MG63 (cell line): ENCODE results near the gene ZNF79. TPM values are rescaled to one million over a fixed set of nuclear protein-coding genes. Genes with fewer than 3 reads are reported as not detected.

Source experiments
- DNase-seq: peaks from one replicate; pipeline ENCODE4 v3.0.0-alpha.2; 2020
- H3K27me3 ChIP-seq: fragments of 250-450 bp; sonication (Bioruptor Pico); 2 replicates; pipeline ENCODE4 v1.5.1; 2020; ENCODE audit warnings: mild to moderate bottlenecking, moderate library complexity
- H3K36me3 ChIP-seq: fragments of 250-450 bp; sonication (Bioruptor Pico); 2 replicates; pipeline ENCODE4 v1.5.1; 2020; ENCODE audit warnings: mild to moderate bottlenecking, moderate library complexity
- H3K4me3 ChIP-seq: fragments of 250-450 bp; sonication (Bioruptor Pico); 2 replicates; pipeline ENCODE4 v1.5.1; 2020; ENCODE audit warnings: mild to moderate bottlenecking, moderate library complexity
- H3K9me3 ChIP-seq: fragments of 250-450 bp; sonication (Bioruptor Pico); 2 replicates; pipeline ENCODE4 v1.5.1; 2020; ENCODE audit warnings: mild to moderate bottlenecking, moderate library complexity
- total RNA-seq: library from RNA; depleted of rRNA; stranded (reverse); fragments of >200 nt; shearing (Covaris generic); gene quantifications from 2 replicates; pipeline ENCODE4 v1.2.3, GENCODE V29; 2014; ENCODE audit warnings: low replicate concordance

The ZNF79 gene
- total RNA-seq, 1 experiment from 2014 or later: 4.4 TPM

DNA sequence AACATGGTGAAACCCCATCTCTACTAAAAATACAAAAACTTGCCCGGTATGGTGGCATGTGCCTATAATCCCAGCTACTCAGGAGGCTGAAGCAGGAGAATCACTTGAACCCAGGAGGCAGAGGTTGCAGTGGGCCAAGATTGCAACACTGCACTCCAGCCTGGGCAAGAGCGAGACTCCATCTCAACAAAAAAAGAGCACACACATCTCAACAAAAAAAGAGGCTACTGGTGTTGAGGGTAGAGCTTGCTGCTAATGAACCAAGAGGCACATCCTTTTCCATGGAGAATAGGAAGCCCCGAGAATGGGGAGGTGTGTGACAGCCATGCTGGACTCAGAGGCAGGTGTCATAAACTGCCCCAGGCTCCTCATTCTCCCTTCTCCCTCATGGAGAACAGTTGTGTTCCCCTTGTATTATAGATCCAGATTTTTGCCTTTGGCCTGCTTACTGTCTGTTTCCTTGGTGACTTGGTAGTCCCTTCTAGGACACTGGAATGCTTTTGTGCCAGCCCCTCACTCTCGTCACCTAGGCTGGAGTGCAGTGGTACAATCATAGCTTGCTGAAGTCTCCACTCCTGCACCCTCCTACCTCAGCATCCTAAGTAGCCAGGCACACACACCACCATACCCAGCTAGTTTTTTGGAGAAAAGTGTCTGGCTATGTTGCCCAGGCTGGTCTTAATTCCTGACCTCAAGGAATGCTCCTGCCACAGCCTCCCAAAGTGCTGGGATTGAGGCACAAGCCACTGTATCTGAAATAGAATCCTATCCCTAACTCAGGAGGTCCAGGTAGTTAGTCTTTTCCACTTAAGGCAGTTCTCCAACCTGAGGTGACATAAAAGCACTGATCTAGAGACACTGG lies 21.9 kb downstream of the ZNF79 start:
- Histone ChIP-seq H3K36me3 (peaks cover 89% of the 10 kb centered on the region), H3K4me3 (no peak overlapping the region), H3K9me3 (no peaks in the 10 kb centered on the region; the same call in 1 of the 2 replicates), H3K27me3 (no peaks in the 10 kb centered on the region; the same call in 1 of the 2 replicates)
- DNase-seq: no peak

DNA sequence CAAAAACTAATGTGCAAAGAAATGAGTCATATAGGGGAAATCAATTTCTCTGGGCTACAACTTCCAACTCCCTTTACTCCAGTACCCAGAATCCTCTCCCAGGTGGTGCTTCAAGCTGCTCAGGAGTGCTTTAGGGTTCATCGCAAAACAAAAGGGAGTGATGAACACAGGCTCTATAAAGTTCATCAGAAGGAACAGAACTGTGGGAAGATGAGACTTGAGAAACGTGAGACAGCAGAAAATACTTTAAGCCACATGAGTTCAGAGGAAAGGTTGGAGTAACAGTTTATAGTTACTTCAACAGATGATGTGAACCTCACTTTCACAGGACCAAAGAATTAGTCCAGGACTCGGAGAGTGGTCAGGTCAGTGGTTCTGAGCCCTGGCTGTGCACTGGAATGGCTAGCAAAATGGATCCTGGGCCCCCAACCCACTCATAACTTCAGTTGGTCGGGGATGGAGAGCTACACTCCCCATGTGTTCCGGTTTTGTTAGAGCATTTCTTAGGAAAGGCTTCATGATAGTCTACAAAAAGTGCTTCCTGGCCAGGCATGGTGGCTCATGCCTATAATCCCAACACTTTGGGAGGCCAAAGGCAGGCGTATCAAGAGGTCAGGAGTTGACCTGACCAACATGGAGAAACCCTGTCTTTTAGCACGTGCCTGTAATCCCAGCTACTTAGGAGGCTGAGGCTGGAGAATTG lies 22.7 kb downstream of the ZNF79 start:
- DNase-seq: no peak
- H3K4me3 ChIP-seq: no peak overlapping the region
- peaks cover 83% of the 10 kb centered on the region for H3K36me3 ChIP-seq

DNA sequence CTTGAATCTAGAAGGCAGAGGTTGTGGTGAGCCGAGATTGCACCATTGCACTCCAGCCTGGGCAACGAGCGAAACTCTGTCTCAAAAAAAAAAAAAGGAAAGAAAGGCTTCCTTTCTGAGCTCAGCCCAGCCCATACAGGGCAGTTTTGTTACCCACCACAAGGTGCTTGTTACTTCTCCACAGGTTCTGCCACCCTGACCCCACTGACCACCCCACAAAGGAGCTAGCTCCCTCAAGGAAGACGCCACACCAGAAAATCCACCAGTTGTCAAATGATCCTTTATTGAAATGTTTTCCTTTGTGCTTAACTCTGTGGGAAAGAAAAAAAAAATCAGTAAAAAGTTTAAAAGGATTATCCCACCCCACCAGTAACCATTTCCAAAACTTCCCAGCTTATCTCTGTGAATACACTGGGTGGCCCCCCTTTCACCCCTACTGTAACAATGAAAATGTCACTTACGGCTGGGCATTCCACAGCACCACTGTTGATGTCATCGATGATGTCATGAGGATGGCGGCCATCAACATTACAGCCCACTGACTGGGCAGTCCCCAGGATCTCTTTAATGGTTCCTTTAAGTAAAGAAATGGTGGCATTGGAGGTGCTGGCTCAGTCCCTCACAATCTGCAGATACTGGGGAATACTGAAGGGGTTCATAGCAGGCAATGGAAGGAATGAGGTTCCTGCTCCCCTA lies 23.4 kb downstream of the ZNF79 start:
- Histone ChIP-seq H3K4me3 (peak overlapping the region; percentile 85), H3K27me3 (no peaks in the 10 kb centered on the region; the same call in 1 of the 2 replicates), H3K36me3 (peaks cover 78% of the 10 kb centered on the region), H3K9me3 (no peaks in the 10 kb centered on the region; the same call in 1 of the 2 replicates)
- no peak for DNase-seq

More for the DNA sequence above, 22.7 kb downstream of the ZNF79 start:
- Histone ChIP-seq H3K27me3 (no peaks in the 10 kb centered on the region; the same call in 1 of the 2 replicates), H3K9me3 (no peaks in the 10 kb centered on the region; the same call in 1 of the 2 replicates)

DNA sequence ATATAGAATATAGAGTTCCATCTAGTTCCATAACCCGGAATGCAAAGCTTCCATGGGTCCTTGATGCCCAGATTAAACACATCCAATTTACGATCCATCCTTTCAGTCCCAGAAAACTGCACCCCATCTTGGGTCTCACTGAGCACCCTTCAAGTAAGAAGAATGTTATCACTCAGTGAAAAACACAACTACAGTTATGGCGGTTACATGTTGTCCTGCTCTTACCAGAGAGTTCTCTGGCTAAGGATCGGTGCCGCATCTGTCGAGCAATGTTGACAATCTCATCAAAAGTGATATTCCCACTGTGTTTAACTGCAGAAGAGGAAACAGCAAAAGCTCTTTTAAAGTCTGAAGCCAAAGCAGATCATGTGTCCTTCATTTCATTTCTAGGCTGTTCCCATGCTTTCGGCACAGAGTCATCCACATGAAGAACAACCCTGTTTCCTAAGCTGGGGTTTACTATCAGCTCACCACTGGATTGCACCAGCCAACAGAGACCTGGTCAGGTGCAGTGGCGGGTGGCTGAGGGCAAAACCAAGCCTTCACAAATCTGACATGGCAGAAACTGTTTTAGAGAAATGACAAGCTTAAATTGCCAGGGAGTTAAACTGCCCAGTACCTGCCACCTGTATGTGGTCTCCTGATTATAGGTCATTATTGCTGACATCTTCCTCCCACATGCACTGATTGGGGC lies 24.1 kb downstream of the ZNF79 start:
- DNase-seq: no peak
- H3K27me3 ChIP-seq: no peaks in the 10 kb centered on the region; the same call in 1 of the 2 replicates
- H3K4me3 ChIP-seq: peak overlapping the region; percentile 85
- H3K36me3 ChIP-seq: peaks cover 74% of the 10 kb centered on the region
- H3K9me3 ChIP-seq: no peaks in the 10 kb centered on the region; the same call in 1 of the 2 replicates

DNA sequence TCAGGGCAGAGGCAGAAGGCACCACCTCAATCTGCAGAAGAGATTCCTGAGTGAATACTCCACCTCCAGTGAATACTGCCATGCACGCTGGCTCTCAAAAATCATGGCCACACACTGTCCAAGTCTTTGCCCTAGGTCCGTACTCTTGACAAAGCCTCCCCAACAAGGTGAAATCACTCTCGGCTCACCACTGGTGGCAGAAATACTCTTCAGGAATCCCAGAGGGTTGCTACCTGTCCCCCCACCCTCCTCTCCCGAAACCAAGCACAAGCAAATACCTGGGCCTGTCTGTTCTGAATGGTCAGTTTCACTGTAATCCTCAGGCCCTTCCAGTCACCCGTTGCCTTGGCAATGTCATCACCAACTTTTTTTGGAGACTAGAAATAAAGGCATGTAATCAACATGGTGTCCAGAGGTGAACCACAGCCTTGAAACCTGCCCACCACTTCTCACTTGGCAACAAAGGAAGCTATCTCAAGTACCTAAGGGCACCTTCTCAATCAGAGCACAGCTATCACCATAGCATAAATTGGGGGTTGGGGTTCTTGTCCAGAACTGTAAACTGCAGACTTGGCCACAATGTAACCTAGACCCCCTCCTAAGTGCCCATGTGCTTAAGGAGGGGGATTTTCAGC lies 25.3 kb downstream of the ZNF79 start:
- no peak for DNase-seq
- H3K36me3 ChIP-seq: peaks cover 65% of the 10 kb centered on the region

DNA sequence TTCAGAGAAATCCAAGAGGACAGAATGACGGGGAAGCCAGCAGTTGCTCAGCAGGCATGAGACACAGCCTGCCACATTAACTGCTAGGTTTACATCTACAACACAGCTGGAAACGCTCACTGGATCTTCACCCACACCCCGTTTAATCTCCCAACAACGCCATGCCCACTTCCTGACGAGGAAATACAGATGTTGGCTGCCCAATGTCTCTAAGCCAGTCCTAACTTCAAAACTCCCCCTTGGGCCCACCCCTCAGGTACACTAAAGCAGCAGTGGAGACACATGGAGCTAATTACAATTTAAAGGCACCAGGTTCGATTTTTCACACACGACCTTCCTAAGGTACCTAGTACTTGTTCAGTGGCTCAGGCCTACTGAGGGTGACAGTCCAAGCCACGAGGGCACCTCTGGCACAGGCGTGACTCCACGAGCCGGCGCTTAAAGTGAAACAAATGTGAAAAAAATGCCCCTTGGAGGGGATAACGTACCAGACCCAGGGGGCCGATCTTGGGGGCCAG lies 26.1 kb downstream of the ZNF79 start:
- Histone ChIP-seq H3K9me3 (no peaks in the 10 kb centered on the region), H3K27me3 (no peaks in the 10 kb centered on the region; the same call in 1 of the 2 replicates), H3K4me3 (peak overlapping the region; percentile 85), H3K36me3 (peaks cover 62% of the 10 kb centered on the region)
- no peak for DNase-seq

More for the DNA sequence above, 25.3 kb downstream of the ZNF79 start:
- Histone ChIP-seq H3K27me3 (no peaks in the 10 kb centered on the region; the same call in 1 of the 2 replicates), H3K4me3 (peak overlapping the region; percentile 85), H3K9me3 (no peaks in the 10 kb centered on the region; the same call in 1 of the 2 replicates)

DNA sequence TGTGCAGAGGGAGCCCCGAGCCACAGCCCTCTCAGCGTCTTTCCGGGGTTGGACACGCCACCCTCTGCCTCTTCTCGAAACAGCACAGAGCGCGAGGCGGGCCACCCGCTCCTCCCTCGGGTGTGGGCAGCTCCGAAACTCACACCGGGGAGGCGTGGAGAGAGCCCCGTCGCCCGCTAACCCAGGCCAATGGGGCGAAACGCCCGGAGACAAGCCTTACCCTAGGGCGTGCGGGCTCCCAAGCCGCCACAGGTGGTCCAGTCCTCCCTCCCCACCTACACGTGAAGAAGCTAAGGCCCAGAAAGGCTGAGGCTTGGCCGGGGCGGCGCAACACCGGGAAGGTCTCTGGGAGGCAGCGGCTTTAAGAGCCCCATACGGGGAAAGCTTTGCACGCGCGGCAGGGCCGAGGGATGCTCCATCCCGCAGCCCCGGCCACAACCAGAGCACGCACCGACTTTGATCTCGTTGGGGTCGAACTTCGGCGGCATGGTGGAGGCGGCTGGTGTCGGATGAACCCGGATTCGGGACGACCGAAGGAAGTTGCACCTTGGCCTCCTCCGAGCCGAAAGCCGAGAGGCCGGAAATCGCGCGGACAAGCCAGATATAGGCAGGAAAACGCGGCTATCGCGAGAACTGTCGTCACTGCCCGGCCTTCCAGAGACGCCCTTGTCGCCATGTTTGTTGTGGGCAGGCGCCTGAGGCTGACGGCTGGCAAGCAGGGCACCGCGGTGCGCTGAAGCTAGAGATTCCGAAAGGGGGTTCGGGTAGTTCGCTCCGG lies 26.8 kb downstream of the ZNF79 start, which contains the start of the genes LRSAM1 and RPL12:
Gene LRSAM1 (plus strand): TSS at position 681 of the 778 bp plus-strand sequence. CDS start 3,018 bp downstream, outside the sequence.
Gene RPL12 (minus strand): TSS at position 577 of the 778 bp plus-strand sequence. CDS start 89 bp downstream, at position 488.
- Histone ChIP-seq H3K9me3 (no peaks in the 10 kb centered on the region), H3K36me3 (peaks cover 60% of the 10 kb centered on the region), H3K4me3 (peak within 1 kb of the TSS; percentile 85), H3K27me3 (no peaks in the 10 kb centered on the region; the same call in 1 of the 2 replicates)
- peak; percentile 92 for DNase-seq

DNA sequence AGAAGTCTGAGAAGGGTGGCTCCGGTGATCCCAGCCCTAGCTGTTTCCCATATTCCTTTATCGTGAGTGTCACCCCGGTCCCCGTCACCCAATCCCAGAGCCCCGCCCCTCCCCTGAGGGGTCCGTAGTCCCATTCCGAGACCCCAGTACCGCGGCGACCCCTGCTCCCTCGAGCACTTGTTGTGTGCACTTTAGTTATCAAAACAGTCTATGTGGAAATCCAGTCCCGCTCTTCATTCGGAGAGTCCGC lies 27.4 kb downstream of the ZNF79 start:
- Histone ChIP-seq H3K27me3 (no peaks in the 10 kb centered on the region; the same call in 1 of the 2 replicates), H3K4me3 (peak overlapping the region; percentile 85), H3K9me3 (no peaks in the 10 kb centered on the region), H3K36me3 (peaks cover 55% of the 10 kb centered on the region)
- DNase-seq: no peak

DNA sequence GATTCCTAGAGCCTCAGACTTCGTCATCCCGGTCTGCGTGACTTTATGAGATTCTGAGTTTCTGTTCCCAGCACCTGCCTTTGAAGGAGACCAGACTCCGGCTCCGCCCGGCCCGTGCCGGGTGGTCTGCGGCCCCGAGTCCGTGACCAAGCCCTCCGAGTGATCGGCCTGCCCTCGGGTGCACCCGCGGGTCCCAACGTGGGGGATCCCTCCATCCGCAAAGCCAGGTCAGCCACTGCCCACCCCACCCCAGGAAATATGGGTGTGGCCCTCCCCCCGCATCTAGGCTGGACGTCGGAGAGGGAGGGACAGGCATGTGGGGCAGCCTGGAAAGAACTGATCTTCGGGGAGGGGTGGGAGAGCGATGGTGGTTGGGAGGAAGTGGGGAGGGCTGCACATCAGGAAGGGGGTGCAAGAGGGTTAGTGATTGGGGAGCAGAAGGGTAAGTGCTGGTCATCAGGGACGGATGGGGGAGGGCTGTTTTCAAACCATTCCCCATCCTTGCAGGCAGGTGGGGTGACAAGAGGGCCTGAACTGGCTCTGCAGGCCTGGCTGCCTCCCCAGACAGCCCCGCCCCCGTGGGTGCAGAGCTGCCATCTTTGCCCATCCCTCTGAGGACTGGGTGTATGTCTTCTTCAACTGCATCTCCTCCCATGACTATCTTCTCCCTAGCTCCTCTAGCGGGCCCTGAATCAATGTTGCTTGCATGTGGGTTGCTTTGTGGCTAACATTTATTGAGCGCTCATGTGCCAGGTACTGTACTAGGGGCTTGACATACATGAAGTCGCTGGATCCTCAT lies 27.9 kb downstream of the ZNF79 start:
- Histone ChIP-seq H3K36me3 (peaks cover 50% of the 10 kb centered on the region), H3K27me3 (no peaks in the 10 kb centered on the region; the same call in 1 of the 2 replicates), H3K4me3 (peak overlapping the region; percentile 85), H3K9me3 (no peaks in the 10 kb centered on the region)
- DNase-seq: peak; percentile 72

DNA sequence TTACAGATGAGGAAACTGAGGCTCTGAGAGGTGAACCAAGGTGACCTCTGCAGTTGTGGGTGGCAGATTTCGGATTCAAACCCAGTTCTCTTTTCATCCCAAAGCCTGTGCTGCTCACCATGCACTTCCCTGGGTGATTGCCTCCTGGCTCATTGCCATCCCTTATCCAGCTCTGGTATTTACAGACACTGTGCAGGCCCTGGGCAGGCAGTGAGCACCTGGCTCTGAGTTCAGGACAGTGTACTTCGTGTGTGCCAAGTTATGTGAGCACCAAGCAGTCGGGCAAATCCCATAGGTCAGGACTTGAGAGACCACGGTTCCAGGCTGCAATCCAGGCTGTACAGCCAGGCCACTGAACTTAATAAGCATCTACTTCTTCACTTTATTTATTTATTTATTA lies 28.5 kb downstream of the ZNF79 start:
- DNase-seq: peak; percentile 61
- no peaks in the 10 kb centered on the region for H3K9me3 ChIP-seq
- peaks cover 44% of the 10 kb centered on the region for H3K36me3 ChIP-seq
- no peaks in the 10 kb centered on the region; the same call in 1 of the 2 replicates for H3K27me3 ChIP-seq
- peak overlapping the region; percentile 85 for H3K4me3 ChIP-seq

DNA sequence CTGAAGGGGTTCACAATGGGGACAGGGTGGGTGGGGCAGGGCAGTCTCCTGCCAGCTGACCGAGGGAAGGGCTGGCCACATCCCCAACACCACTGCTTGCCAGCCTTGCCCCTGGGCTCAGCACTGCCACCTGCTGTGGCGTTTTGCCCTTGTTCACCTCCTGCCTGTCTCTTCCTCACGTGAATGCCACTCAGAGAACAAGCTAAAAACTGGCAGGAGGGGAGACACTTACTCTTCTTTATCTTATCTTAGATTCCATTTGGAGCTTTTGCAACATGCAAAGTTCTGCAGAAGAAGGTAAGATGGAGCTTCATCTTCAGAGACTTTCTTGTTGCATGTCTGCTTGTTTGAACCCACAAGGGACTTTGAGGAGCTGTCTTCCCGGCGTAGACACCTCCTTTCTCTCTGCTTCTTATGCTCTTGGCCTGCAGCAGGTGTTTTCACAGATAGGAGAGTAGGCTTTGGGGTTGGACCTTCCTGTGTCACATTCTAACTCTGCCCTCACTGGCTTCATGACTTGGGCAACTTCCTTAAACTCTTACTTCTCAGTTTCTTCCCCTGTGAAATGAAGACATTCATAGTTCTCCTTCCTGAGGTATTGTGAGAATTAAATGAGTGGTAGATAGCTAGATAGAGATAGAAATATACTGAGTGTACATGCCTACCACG lies 31.3 kb downstream of the ZNF79 start:
- peaks cover 24% of the 10 kb centered on the region for H3K36me3 ChIP-seq
- H3K27me3 ChIP-seq: no peaks in the 10 kb centered on the region
- H3K4me3 ChIP-seq: no peak overlapping the region
- no peaks in the 10 kb centered on the region for H3K9me3 ChIP-seq
- no peak for DNase-seq

DNA sequence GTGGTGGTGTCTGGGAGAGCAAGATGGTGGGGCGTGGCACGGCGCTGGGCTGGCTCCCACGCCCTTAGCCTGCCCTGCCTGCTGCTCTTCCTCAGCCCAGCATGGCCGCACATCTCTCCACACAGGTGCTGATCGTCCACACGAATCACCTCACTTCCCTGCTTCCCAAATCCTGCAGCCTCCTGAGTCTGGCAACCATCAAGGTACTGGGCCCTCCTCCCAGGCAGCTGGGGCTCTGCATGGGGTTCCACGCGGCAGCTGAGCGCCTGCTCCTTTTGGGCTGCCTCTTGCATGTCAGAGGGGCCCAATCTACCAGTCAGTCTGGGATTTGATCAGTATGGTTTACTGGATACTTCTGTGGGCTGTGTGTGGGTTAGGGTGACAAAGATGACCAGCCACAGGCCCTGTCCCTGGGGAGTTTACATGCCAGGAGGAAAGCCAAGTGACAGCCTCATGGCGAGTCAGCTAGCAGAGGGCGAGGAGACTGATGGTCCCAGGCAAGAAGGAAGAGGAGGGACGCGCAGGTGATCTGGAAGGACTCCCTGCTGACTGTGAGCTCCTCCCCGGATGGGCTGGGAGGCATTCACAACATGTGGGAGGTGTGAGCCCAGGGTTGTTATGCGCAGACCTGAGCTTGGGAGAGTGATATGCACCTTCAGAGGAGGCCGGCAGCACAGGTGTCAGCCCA lies 33.2 kb downstream of the ZNF79 start:
- no peak for DNase-seq
- Histone ChIP-seq H3K27me3 (no peaks in the 10 kb centered on the region), H3K36me3 (peaks cover 25% of the 10 kb centered on the region), H3K4me3 (no peak overlapping the region), H3K9me3 (no peaks in the 10 kb centered on the region)

DNA sequence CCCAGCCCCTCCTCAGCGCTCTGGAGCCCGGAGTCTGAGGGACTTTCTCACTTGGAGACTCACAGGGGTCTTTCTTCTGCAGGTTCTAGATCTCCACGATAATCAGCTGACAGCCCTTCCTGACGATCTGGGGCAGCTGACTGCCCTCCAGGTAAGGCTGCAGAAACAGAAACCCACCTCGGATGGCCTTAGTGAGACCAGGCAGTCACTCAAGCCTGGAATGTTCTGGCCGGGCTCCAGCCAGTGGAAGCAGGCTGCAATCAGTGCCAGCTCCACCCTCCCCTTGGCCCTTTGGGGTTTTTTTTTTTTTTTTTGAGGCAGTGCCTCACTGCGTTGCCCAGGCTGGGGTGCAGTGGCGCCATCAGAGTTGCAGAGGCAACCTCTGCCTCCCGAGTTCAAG lies 34.7 kb downstream of the ZNF79 start:
- DNase-seq: no peak
- Histone ChIP-seq H3K36me3 (peaks cover 32% of the 10 kb centered on the region), H3K4me3 (no peak overlapping the region), H3K27me3 (no peaks in the 10 kb centered on the region), H3K9me3 (no peaks in the 10 kb centered on the region)
